HL-60 (cell line): ENCODE measurements around the gene GIMAP5.

Source experiments
- CTCF ChIP-seq: IDR thresholded peaks from one replicate; pipeline ENCODE4 v1.5.1; 2011; ENCODE audit warnings: low read length, control low read depth, inconsistent platforms; ENCODE audit not compliant: insufficient read depth
- GABPA ChIP-seq: IDR thresholded peaks from 2 replicates; pipeline ENCODE4 v1.6.1; 2012; ENCODE audit warnings: low read depth
- POLR2AphosphoS5 ChIP-seq: IDR thresholded peaks from 2 replicates; pipeline ENCODE4 v1.6.1; 2012; ENCODE audit warnings: low read depth
- REST ChIP-seq: IDR thresholded peaks from 2 replicates; pipeline ENCODE4 v1.6.1; 2012; ENCODE audit warnings: low read depth; ENCODE audit not compliant: insufficient replicate concordance

- TF ChIP-seq CTCF (no peak), REST (no peak), POLR2AphosphoS5 (no peak), GABPA (no peak)
Observed at GRCh38 chr7:150791746-150792452, 54.7 kb downstream of the GIMAP5 start.
